Breast epithelium (tissue), 4 donors: ENCODE measurements around the gene FBXL19. TPM values are rescaled to one million over a fixed set of nuclear protein-coding genes. Genes with fewer than 3 reads are reported as not detected.
A peak's percentile ranks its signal among the peaks of the same experiment; 100 is the strongest.

Experiments
- DNase-seq, 2 donors: peaks; one replicate each; pipeline ENCODE4 v3.0.0-alpha.2; 2019; ENCODE audit warnings: low spot score in 2 of 2
- H3K27ac ChIP-seq, 2 donors: fragments of 200-600 bp; sonication (generic) in 1 of 2; one replicate each; pipeline ENCODE4 v1.5.1; 2016 to 2019; ENCODE audit warnings: mild to moderate bottlenecking in 1 of 2
- H3K27me3 ChIP-seq, 2 donors: fragments of 200-600 bp; sonication (generic) in 1 of 2; one replicate each; pipeline versions ENCODE4 v1.5.1 to v1.6.0; 2017 to 2019; ENCODE audit warnings: control low read depth in 1 of 2, mild to moderate bottlenecking in 1 of 2
- H3K36me3 ChIP-seq: fragments of 200-600 bp; one replicate; pipeline ENCODE4 v1.5.1; 2019
- H3K4me1 ChIP-seq, 2 donors: fragments of 200-600 bp; sonication (generic); one replicate each; pipeline ENCODE4 v1.5.1; 2016 to 2019; ENCODE audit warnings: control low read depth in 1 of 2
- H3K4me3 ChIP-seq, 3 donors: fragments of 200-600 bp; sonication (generic); 1 replicate in 2 of 3; 2 replicates in 1 of 3; pipeline ENCODE4 v1.5.1; 2016 to 2019; ENCODE audit warnings: mild to moderate bottlenecking in 3 of 3, moderate library complexity in 2 of 3
- H3K9me3 ChIP-seq, 2 donors: fragments of 200-600 bp; sonication (generic) in 1 of 2; one replicate each; pipeline ENCODE4 v1.5.1; 2016 to 2019; ENCODE audit warnings: control low read depth in 1 of 2
- CTCF ChIP-seq, 3 donors: fragments of 450-650 bp; IDR thresholded peaks; one replicate each; pipeline ENCODE4 v1.5.1; 2016 to 2017; ENCODE audit warnings: antibody characterized with exemption in 3 of 3, mild to moderate bottlenecking in 3 of 3, moderate library complexity in 3 of 3
- POLR2A ChIP-seq: fragments of 450-650 bp; IDR thresholded peaks from one replicate; pipeline ENCODE4 v1.6.1; 2016; ENCODE audit warnings: antibody characterized with exemption, mild to moderate bottlenecking, moderate library complexity
- POLR2AphosphoS5 ChIP-seq, 3 donors: sonication (generic); formaldehyde crosslinking; IDR thresholded peaks; one replicate each; pipeline ENCODE4 v1.6.1; 2017; ENCODE audit warnings: antibody characterized with exemption in 3 of 3
- intact Hi-C: fragments of 100-400 bp; cut with DNase I; formaldehyde crosslinking; loops from one replicate; pipeline ENCODE4 v1.15.1; 2023; ENCODE audit warnings: low total_unique reads
- total RNA-seq, 3 donors: library from RNA; depleted of rRNA; stranded (reverse); fragments of >200 nt; gene quantifications; one replicate each; pipeline ENCODE4 v1.1.0, GENCODE V29; 2016

Gene FBXL19
- total RNA-seq, 3 donors from 2014 or later: 4.5 to 12.7 (median 9.2) TPM

GRCh38 chr16:30954993-30955392, 31.6 kb downstream of the FBXL19 start:
- no peak for DNase-seq
- Histone ChIP-seq H3K4me3 (no peak overlapping the region), H3K4me1 (peaks cover 7 to 21% of the 10 kb centered on the region in 2 donors), H3K36me3 (no peaks in the 10 kb centered on the region), H3K9me3 (no peaks in the 10 kb centered on the region), H3K27me3 (no peaks in the 10 kb centered on the region), H3K27ac (no peak overlapping the region)
- intact Hi-C loops: no loop called here
- TF ChIP-seq POLR2AphosphoS5 (IDR thresholded peaks at IDR 0.05): no peak
- TF ChIP-seq CTCF (IDR thresholded peaks at IDR 0.05): no peak
- no peak for TF ChIP-seq POLR2A

GRCh38 chr16:30956601-30957455, 33.5 kb downstream of the FBXL19 start:
- TF ChIP-seq POLR2AphosphoS5 (IDR thresholded peaks at IDR 0.05) (no peak), POLR2A (peak; percentile 9)
- Histone ChIP-seq H3K4me1 (peaks cover 0 to 7% of the 10 kb centered on the region in 2 donors), H3K27me3 (no peaks in the 10 kb centered on the region), H3K36me3 (no peaks in the 10 kb centered on the region), H3K9me3 (no peaks in the 10 kb centered on the region), H3K4me3 (peak overlapping the region; percentile 68 to 84 (median 83)), H3K27ac (peak overlapping the region; percentile 97 to 98)
- intact Hi-C loops: no loop called here
- peak; percentile 57 to 81 for DNase-seq

GRCh38 chr16:30957456-30958174, 34.2 kb downstream of the FBXL19 start, which contains the start of gene SETD1A:
Gene SETD1A (plus strand): TSS chr16:30957754. CDS start chr16:30958732, 978 bp downstream.
- Histone ChIP-seq H3K4me1 (peaks cover 0 to 7% of the 10 kb centered on the region in 2 donors), H3K4me3 (peak within 1 kb of the TSS; percentile 68 to 84 (median 83)), H3K36me3 (no peaks in the 10 kb centered on the region), H3K27ac (peak within 1 kb of the TSS; percentile 97 to 98), H3K9me3 (no peaks in the 10 kb centered on the region), H3K27me3 (no peaks in the 10 kb centered on the region)
- peak; percentile 95 to 98 for DNase-seq
- intact Hi-C loops: no loop called here
- TF ChIP-seq CTCF (IDR thresholded peaks at IDR 0.05) (peak in 2 of 3 donors; percentile 25 to 49), POLR2AphosphoS5 (IDR thresholded peaks at IDR 0.05) (peak; percentile 66 to 85 (median 80)), POLR2A (no peak)

- Histone ChIP-seq H3K27me3 (no peaks in the 10 kb centered on the region), H3K4me1 (peaks cover 0 to 7% of the 10 kb centered on the region in 2 donors), H3K36me3 (no peaks in the 10 kb centered on the region), H3K9me3 (no peaks in the 10 kb centered on the region), H3K27ac (peak overlapping the region; percentile 97 to 98), H3K4me3 (peak overlapping the region; percentile 68 to 84 (median 83))
- no peak for TF ChIP-seq POLR2AphosphoS5 (IDR thresholded peaks at IDR 0.05)
- TF ChIP-seq POLR2A: no peak
- no peak for TF ChIP-seq CTCF (IDR thresholded peaks at IDR 0.05)
- no peak for DNase-seq
- intact Hi-C loops: no loop called here
Measured at GRCh38 chr16:30958175-30959079, 35.1 kb downstream of the FBXL19 start.

- TF ChIP-seq CTCF (IDR thresholded peaks at IDR 0.05): no peak
- TF ChIP-seq POLR2AphosphoS5 (IDR thresholded peaks at IDR 0.05): no peak
- no peak for TF ChIP-seq POLR2A
- peaks cover 21% of the 10 kb centered on the region for H3K36me3 ChIP-seq
- H3K4me3 ChIP-seq: no peak overlapping the region
- intact Hi-C loops: no loop called here
- no peak overlapping the region for H3K27ac ChIP-seq
- H3K4me1 ChIP-seq: peaks cover 0 to 7% of the 10 kb centered on the region in 2 donors
- no peak for DNase-seq
- no peaks in the 10 kb centered on the region for H3K9me3 ChIP-seq
- H3K27me3 ChIP-seq: no peaks in the 10 kb centered on the region
Measured at GRCh38 chr16:30961384-30961783, 38.0 kb downstream of the FBXL19 start.
